ENCODE data around the gene RELT.

The RELT gene

GRCh38 chr11:73376160-73376802 lies at the start of gene RELT:
Gene RELT, plus strand, starts transcription at chr11:73376399. Its CDS starts 12,738 bp downstream, at chr11:73389137.
- peak; percentile 93 to 96 for DNase-seq

GRCh38 chr11:73326929-73327811 lies 49.0 kb upstream of the RELT start:
- DNase-seq: no peak

GRCh38 chr11:73327812-73328364 lies 48.3 kb upstream of the RELT start:
- no peak for DNase-seq

- no peak for DNase-seq
Measured at GRCh38 chr11:73330569-73331093, 45.6 kb upstream of the RELT start.

- DNase-seq: no peak
Measured at GRCh38 chr11:73331138-73331916, 44.9 kb upstream of the RELT start.

GRCh38 chr11:73333173-73333572 lies 43.0 kb upstream of the RELT start:
- no peak for DNase-seq

GRCh38 chr11:73333640-73334383 lies 42.4 kb upstream of the RELT start:
- DNase-seq: no peak

GRCh38 chr11:73334384-73335203 lies 41.6 kb upstream of the RELT start:
- DNase-seq: no peak

GRCh38 chr11:73335204-73335923 lies 40.8 kb upstream of the RELT start:
- peak; percentile 73 to 79 for DNase-seq

GRCh38 chr11:73337846-73338245 lies 38.4 kb upstream of the RELT start:
- no peak for DNase-seq

- DNase-seq: no peak
Measured at GRCh38 chr11:73338279-73338678, 37.9 kb upstream of the RELT start.

- DNase-seq: no peak
Measured at GRCh38 chr11:73340164-73340563, 36.0 kb upstream of the RELT start.

- DNase-seq: no peak
Measured at GRCh38 chr11:73342633-73343032, 33.6 kb upstream of the RELT start.

GRCh38 chr11:73343076-73343873 lies 32.9 kb upstream of the RELT start:
- no peak for DNase-seq

GRCh38 chr11:73344191-73344607 lies 32.0 kb upstream of the RELT start:
- DNase-seq: no peak

GRCh38 chr11:73345481-73346160 lies 30.6 kb upstream of the RELT start:
- no peak for DNase-seq

- no peak for DNase-seq
Measured at GRCh38 chr11:73346186-73346935, 29.8 kb upstream of the RELT start.

- DNase-seq: no peak
Measured at GRCh38 chr11:73347067-73347466, 29.1 kb upstream of the RELT start.
